ENCODE results near the gene KLHL41. TPM values are rescaled to one million over a fixed set of nuclear protein-coding genes. Genes with fewer than 3 reads are reported as not detected.

Gene KLHL41
- total and polyA plus RNA-seq, 10 of the 15 experiments (the other 5 are each of a cell fraction or from before 2014, with no cell fraction given) = 0.03 to 0.38 (median 0.10) TPM; not detected in 3

DNA sequence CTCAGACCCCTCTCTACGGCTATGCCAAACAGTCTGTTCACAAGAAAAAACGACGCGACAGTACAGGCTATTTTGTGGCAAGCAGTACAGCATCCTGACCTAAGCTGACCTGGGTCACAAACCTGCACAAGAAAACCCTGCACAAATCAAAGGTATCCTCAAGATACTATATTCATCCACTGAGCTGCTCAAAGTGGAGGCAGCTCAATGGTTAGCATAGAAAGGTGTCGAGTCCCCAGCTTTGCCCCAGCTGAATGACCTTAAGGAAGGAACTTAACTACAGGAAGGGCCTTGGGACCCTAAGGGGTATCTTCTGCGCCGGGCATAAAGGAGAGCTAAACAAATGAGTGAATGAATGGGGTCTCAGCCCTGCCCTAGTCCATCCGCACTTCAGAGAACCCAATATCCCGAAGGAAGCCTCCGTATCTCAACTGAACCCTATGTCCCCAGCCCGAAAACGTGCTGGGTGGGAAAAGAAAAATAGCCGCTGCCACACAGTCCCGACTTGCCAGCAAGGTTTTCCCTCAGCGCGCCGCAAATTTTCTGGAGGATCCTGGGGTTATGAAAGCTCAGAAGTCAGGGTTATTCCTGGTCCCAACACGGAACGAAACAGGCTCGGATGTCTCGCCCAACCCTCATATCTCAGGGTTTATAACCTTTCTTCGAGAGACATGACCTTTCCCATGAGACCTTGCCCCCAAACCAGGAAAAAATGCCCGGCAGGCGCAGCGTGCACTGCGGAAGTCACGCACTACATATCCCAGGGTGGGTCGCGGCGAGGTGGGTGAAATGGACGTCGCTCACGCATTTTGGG lies 63.9 kb downstream of the KLHL41 start, which contains the start of gene FASTKD1 (continued):
- TF ChIP-seq, protein P1, sequence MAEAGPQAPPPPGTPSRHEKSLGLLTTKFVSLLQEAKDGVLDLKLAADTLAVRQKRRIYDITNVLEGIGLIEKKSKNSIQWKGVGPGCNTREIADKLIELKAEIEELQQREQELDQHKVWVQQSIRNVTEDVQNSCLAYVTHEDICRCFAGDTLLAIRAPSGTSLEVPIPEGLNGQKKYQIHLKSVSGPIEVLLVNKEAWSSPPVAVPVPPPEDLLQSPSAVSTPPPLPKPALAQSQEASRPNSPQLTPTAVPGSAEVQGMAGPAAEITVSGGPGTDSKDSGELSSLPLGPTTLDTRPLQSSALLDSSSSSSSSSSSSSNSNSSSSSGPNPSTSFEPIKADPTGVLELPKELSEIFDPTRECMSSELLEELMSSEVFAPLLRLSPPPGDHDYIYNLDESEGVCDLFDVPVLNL (IDR thresholded peaks at IDR 0.05; ENCODE audit: low read depth, low read length) = no peak
- TF ChIP-seq WRNIP1 (IDR thresholded peaks at IDR 0.05; ENCODE audit: borderline replicate concordance, low read depth, low read length) = no peak
- TF ChIP-seq ETV6 (conservative IDR thresholded peaks at IDR 0.05 in 1 of 2, IDR thresholded peaks at IDR 0.05 in 1 of 2; ENCODE audit: borderline replicate concordance in 1 of 2, low read depth in 1 of 2) = no peak
- no peak for TF ChIP-seq LARP7 (IDR thresholded peaks at IDR 0.05)
- TF ChIP-seq EP300 (IDR thresholded peaks at IDR 0.05; ENCODE audit: borderline replicate concordance in 1 of 2, control insufficient read depth in 1 of 2, low read depth in 2 of 2, low read length in 2 of 2) = no peak
- TF ChIP-seq TCF3 (IDR thresholded peaks at IDR 0.05; ENCODE audit: borderline replicate concordance, insufficient read depth, low read depth, low read length) = 0 out of 2 replicates have a peak, but pooled peaks have one; percentile 35
- TF ChIP-seq, protein P2, sequence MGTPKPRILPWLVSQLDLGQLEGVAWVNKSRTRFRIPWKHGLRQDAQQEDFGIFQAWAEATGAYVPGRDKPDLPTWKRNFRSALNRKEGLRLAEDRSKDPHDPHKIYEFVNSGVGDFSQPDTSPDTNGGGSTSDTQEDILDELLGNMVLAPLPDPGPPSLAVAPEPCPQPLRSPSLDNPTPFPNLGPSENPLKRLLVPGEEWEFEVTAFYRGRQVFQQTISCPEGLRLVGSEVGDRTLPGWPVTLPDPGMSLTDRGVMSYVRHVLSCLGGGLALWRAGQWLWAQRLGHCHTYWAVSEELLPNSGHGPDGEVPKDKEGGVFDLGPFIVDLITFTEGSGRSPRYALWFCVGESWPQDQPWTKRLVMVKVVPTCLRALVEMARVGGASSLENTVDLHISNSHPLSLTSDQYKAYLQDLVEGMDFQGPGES (IDR thresholded peaks at IDR 0.05) = no peak
- TF ChIP-seq, protein P3, sequence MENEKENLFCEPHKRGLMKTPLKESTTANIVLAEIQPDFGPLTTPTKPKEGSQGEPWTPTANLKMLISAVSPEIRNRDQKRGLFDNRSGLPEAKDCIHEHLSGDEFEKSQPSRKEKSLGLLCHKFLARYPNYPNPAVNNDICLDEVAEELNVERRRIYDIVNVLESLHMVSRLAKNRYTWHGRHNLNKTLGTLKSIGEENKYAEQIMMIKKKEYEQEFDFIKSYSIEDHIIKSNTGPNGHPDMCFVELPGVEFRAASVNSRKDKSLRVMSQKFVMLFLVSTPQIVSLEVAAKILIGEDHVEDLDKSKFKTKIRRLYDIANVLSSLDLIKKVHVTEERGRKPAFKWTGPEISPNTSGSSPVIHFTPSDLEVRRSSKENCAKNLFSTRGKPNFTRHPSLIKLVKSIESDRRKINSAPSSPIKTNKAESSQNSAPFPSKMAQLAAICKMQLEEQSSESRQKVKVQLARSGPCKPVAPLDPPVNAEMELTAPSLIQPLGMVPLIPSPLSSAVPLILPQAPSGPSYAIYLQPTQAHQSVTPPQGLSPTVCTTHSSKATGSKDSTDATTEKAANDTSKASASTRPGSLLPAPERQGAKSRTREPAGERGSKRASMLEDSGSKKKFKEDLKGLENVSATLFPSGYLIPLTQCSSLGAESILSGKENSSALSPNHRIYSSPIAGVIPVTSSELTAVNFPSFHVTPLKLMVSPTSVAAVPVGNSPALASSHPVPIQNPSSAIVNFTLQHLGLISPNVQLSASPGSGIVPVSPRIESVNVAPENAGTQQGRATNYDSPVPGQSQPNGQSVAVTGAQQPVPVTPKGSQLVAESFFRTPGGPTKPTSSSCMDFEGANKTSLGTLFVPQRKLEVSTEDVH (IDR thresholded peaks at IDR 0.05; ENCODE audit: low read depth, partially characterized antibody) = no peak
- TF ChIP-seq, protein P4, sequence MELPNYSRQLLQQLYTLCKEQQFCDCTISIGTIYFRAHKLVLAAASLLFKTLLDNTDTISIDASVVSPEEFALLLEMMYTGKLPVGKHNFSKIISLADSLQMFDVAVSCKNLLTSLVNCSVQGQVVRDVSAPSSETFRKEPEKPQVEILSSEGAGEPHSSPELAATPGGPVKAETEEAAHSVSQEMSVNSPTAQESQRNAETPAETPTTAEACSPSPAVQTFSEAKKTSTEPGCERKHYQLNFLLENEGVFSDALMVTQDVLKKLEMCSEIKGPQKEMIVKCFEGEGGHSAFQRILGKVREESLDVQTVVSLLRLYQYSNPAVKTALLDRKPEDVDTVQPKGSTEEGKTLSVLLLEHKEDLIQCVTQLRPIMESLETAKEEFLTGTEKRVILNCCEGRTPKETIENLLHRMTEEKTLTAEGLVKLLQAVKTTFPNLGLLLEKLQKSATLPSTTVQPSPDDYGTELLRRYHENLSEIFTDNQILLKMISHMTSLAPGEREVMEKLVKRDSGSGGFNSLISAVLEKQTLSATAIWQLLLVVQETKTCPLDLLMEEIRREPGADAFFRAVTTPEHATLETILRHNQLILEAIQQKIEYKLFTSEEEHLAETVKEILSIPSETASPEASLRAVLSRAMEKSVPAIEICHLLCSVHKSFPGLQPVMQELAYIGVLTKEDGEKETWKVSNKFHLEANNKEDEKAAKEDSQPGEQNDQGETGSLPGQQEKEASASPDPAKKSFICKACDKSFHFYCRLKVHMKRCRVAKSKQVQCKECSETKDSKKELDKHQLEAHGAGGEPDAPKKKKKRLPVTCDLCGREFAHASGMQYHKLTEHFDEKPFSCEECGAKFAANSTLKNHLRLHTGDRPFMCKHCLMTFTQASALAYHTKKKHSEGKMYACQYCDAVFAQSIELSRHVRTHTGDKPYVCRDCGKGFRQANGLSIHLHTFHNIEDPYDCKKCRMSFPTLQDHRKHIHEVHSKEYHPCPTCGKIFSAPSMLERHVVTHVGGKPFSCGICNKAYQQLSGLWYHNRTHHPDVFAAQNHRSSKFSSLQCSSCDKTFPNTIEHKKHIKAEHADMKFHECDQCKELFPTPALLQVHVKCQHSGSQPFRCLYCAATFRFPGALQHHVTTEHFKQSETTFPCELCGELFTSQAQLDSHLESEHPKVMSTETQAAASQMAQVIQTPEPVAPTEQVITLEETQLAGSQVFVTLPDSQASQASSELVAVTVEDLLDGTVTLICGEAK (IDR thresholded peaks at IDR 0.05; ENCODE audit: borderline replicate concordance) = peak; percentile 62; the same call in 1 of the 2 replicates
- peak; percentile 17 for TF ChIP-seq KLF5 (IDR thresholded peaks at IDR 0.05; ENCODE audit: partially characterized antibody)
- no peak for TF ChIP-seq CBX3 (IDR thresholded peaks at IDR 0.05; ENCODE audit: borderline replicate concordance, low read depth)
- TF ChIP-seq CEBPB (IDR thresholded peaks at IDR 0.05; ENCODE audit: borderline replicate concordance in 1 of 2, low read depth in 2 of 2, low read length in 2 of 2) = no peak
- TF ChIP-seq, protein P5, sequence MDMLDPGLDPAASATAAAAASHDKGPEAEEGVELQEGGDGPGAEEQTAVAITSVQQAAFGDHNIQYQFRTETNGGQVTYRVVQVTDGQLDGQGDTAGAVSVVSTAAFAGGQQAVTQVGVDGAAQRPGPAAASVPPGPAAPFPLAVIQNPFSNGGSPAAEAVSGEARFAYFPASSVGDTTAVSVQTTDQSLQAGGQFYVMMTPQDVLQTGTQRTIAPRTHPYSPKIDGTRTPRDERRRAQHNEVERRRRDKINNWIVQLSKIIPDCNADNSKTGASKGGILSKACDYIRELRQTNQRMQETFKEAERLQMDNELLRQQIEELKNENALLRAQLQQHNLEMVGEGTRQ (IDR thresholded peaks at IDR 0.05; ENCODE audit: borderline replicate concordance, low read depth, low read length) = no peak

All from GM12878 (cell line).